Stimulated activated CD4-positive, alpha-beta T cell treated with anti-CD3 and anti-CD28 coated beads, Interleukin-1b, Interleukin-23, amount 100 ng/mL, for 24 hours (primary cell): ENCODE measurements around the gene BARD1.
"Not testable (repeated sequence)": the region's sequence is repeated elsewhere in the genome, so short reads cannot be mapped to it uniquely, and the experiment has no call there.

Experiments used
- DNase-seq, 4 experiments: peaks; one replicate each; pipeline ENCODE4 v3.0.0-alpha.2; 2020; ENCODE audit warnings: low read depth in 4 of 4, low spot score in 1 of 4

Gene BARD1

GRCh38 chr2:214772443-214773015 is 37.0 kb downstream of the BARD1 start:
- no peak for DNase-seq

GRCh38 chr2:214765180-214765579 is 44.3 kb downstream of the BARD1 start:
- DNase-seq = no peak

GRCh38 chr2:214753455-214753854 is 56.0 kb downstream of the BARD1 start:
- DNase-seq = no peak

GRCh38 chr2:214750529-214750928 is 59.0 kb downstream of the BARD1 start:
- no peak for DNase-seq

GRCh38 chr2:214747992-214748391 is 61.5 kb downstream of the BARD1 start:
- no peak for DNase-seq

- DNase-seq = no peak
Measured at GRCh38 chr2:214742119-214742518, 67.4 kb downstream of the BARD1 start.

GRCh38 chr2:214740867-214741395 is 68.6 kb downstream of the BARD1 start:
- DNase-seq = no peak

GRCh38 chr2:214737188-214737587 is 72.3 kb downstream of the BARD1 start:
- no peak for DNase-seq

- DNase-seq = no peak
Measured at GRCh38 chr2:214730800-214731407, 78.6 kb downstream of the BARD1 start.

- DNase-seq = no peak
Measured at GRCh38 chr2:214730248-214730647, 79.2 kb downstream of the BARD1 start.

GRCh38 chr2:214724741-214725140 is 84.7 kb downstream of the BARD1 start:
- no peak for DNase-seq

- DNase-seq = not testable (repeated sequence)
Measured at GRCh38 chr2:214717837-214718236, 91.6 kb downstream of the BARD1 start.

GRCh38 chr2:214716811-214717560 is 92.5 kb downstream of the BARD1 start:
- DNase-seq = no peak

GRCh38 chr2:214715025-214715424 is 94.5 kb downstream of the BARD1 start:
- DNase-seq = no peak

GRCh38 chr2:214713080-214713830 is 96.2 kb downstream of the BARD1 start:
- no peak for DNase-seq

- DNase-seq = no peak
Measured at GRCh38 chr2:214710729-214711128, 98.8 kb downstream of the BARD1 start.

GRCh38 chr2:214706986-214707385 is 102.5 kb downstream of the BARD1 start:
- no peak for DNase-seq

- no peak for DNase-seq
Measured at GRCh38 chr2:214699236-214699635, 110.2 kb downstream of the BARD1 start.

GRCh38 chr2:214696681-214697080 is 112.8 kb downstream of the BARD1 start:
- no peak for DNase-seq

- no peak for DNase-seq
Measured at GRCh38 chr2:214695789-214696188, 113.7 kb downstream of the BARD1 start.

GRCh38 chr2:214683557-214683956 is 125.9 kb downstream of the BARD1 start:
- not testable (repeated sequence) for DNase-seq
